ENCODE results near the gene ADNP2.

DNA sequence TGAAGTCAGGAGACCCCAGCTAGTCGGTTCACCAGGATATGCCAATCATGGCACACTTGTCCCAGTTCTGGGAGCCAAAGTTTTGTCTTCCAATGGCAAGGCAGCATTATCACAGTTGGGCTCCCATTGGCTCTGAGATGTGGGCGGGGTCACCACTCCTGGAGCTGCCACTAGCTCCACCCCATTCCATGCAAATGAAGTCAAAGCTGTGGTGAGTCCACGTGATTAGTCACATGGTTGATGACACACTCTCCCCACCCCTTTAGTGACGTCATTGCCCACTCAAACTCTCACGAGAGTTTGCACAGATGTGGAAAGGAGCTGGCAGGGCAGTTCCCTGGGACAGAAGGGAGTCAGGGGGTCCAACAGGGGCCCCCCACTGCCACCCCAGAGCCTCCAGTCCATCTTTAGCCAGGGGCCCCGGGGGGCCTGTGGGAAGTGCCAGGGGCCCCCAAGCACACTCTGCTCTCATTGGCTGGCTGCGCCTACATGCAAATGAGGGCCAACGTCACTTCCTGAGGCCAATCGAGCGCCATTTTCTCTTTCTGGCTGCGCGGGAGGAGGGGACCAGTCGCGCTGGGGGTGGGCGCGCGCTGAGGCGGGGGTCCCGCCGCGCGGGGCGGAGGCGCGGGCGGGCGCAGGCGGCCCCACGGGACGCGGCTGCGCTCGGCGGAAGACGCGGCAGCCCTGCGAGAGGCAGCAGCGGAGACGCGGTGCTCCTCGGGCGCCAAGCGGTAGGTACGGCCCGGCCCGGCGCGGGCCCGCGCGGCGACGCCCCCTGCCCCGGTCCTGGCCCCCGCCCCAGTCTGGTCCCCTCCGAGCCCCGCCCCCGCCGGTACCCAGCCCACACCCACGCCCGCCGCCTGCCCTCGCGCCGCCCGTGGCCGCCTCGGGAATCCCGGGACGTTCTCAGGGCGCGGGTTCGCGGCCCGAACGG lies at the start of gene ADNP2:
- TF ChIP-seq POLR2A (IDR thresholded peaks at IDR 0.05; ENCODE audit: extremely low read depth, insufficient read length) = peak; percentile 49
- TF ChIP-seq, protein P1, sequence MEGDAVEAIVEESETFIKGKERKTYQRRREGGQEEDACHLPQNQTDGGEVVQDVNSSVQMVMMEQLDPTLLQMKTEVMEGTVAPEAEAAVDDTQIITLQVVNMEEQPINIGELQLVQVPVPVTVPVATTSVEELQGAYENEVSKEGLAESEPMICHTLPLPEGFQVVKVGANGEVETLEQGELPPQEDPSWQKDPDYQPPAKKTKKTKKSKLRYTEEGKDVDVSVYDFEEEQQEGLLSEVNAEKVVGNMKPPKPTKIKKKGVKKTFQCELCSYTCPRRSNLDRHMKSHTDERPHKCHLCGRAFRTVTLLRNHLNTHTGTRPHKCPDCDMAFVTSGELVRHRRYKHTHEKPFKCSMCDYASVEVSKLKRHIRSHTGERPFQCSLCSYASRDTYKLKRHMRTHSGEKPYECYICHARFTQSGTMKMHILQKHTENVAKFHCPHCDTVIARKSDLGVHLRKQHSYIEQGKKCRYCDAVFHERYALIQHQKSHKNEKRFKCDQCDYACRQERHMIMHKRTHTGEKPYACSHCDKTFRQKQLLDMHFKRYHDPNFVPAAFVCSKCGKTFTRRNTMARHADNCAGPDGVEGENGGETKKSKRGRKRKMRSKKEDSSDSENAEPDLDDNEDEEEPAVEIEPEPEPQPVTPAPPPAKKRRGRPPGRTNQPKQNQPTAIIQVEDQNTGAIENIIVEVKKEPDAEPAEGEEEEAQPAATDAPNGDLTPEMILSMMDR (IDR thresholded peaks at IDR 0.05; ENCODE audit: low read depth, low read length) = no peak

Data from NB4 (cell line).